Stomach (tissue), 9 donors: ENCODE measurements around the gene SF3B6. TPM values are rescaled to one million over a fixed set of nuclear protein-coding genes. Genes with fewer than 3 reads are reported as not detected.
A peak's percentile ranks its signal among the peaks of the same experiment; 100 is the strongest.

Experiments
- DNase-seq, 2 donors: peaks; one replicate each; pipeline versions ENCODE4 v3.0.0 to v3.0.0-alpha.2; 2013 to 2019
- H3K27ac ChIP-seq, 5 donors: fragments of 200-600 bp in 4 of 5; sonication (generic) in 4 of 5; one replicate each; pipeline ENCODE4 v1.5.1; 2013 to 2019; ENCODE audit warnings: mild to moderate bottlenecking in 1 of 5, moderate library complexity in 1 of 5
- H3K27me3 ChIP-seq, 3 donors: fragments of 200-600 bp; sonication (generic); one replicate each; pipeline ENCODE4 v1.5.1; 2017 to 2019; ENCODE audit warnings: mixed run types in 1 of 3
- H3K36me3 ChIP-seq, 4 donors: fragments of 200-600 bp; sonication (generic); 1 replicate in 3 of 4; 2 replicates in 1 of 4; pipeline ENCODE4 v1.5.1; 2016 to 2019
- H3K4me1 ChIP-seq, 4 donors: fragments of 200-600 bp; sonication (generic); one replicate each; pipeline ENCODE4 v1.5.1; 2016 to 2019
- H3K4me3 ChIP-seq, 4 donors: fragments of 200-600 bp; sonication (generic) in 3 of 4; one replicate each; pipeline ENCODE4 v1.5.1; 2016 to 2019; ENCODE audit warnings: mild to moderate bottlenecking in 1 of 4
- H3K9me3 ChIP-seq, 4 donors: fragments of 200-600 bp; sonication (generic); one replicate each; pipeline ENCODE4 v1.5.1; 2016 to 2019
- EP300 ChIP-seq: sonication (generic); formaldehyde crosslinking; IDR thresholded peaks from one replicate; pipeline ENCODE4 v1.6.1; 2017; ENCODE audit warnings: antibody characterized with exemption
- POLR2A ChIP-seq, 4 donors: fragments of 450-650 bp; IDR thresholded peaks; one replicate each; pipeline ENCODE4 v1.6.1; 2016; ENCODE audit warnings: antibody characterized with exemption in 4 of 4, control low read depth in 2 of 4, mild to moderate bottlenecking in 1 of 4, moderate library complexity in 1 of 4
- POLR2AphosphoS5 ChIP-seq, 3 donors: sonication (generic); formaldehyde crosslinking; IDR thresholded peaks; one replicate each; pipeline ENCODE4 v1.6.1; 2016; ENCODE audit warnings: antibody characterized with exemption in 3 of 3
- WGBS, 5 donors: extraction: QIAGEN DNeasy Blood & Tissue Kit in 3 of 5; methylation state at CpG; one replicate each; pipeline versions ENCODE4 v1.1.5 to v1.1.7; 2013 to 2018; 5-methylcytosine and 5-hydroxymethylcytosine counted together
- intact Hi-C: fragments of 100-400 bp; cut with DNase I; formaldehyde crosslinking; loops from one replicate; pipeline ENCODE4 v1.15.1; 2023; ENCODE audit warnings: low total_unique reads
- polyA plus RNA-seq, 3 donors: library from polyadenylated mRNA; stranded (reverse); fragments of 200-250 nt; gene quantifications; one replicate each; pipeline ENCODE4 v1.2.3, GENCODE V29; 2013
- total RNA-seq, 5 donors: library from RNA; depleted of rRNA; stranded (reverse); fragments of >200 nt; gene quantifications; one replicate each; pipeline versions ENCODE4 v1.1.0 to v1.2.3, GENCODE V29; 2014 to 2016
- TF ChIP-seq, protein P1 (sequence below), 7 experiments: fragments of 450-650 bp in 4 of 7; fragments of 200-600 bp in 3 of 7; sonication (generic) in 3 of 7; IDR thresholded peaks; one replicate each; pipeline ENCODE4 v1.5.1; 2016 to 2019; ENCODE audit warnings: antibody characterized with exemption in 7 of 7, control low read depth in 2 of 7, mild to moderate bottlenecking in 1 of 7
- donor health status: healthy with polysubstance abuse.
- donor health status: Bipolar disorder and iron deficiency.
- donor health status: healthy.

SF3B6 gene
- total and polyA plus RNA-seq, 8 donors = 18.8 to 139 (median 89.2) TPM

DNA sequence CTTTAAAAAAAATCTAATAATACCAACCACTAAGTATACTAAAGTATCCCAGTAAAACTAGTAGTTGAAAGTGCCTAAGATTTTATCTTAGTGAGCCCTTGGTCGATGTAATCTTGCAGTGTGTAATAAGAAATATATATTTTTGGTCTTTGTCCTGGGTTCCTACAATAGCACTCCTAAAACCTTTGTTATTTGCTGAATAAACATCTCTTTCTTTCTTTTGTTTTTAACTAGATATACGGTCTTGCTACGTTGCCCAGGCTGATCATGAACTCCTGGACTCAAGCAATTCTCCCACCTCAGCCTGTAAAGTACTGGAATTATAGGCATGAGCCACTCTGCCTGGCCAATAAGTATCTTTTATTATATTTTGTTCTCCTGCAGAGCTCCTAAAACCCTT, 10.9 kb upstream of the SF3B6 start:
- TF ChIP-seq EP300 (no peak), POLR2AphosphoS5 (IDR thresholded peaks at IDR 0.05) (no peak), POLR2A (IDR thresholded peaks at IDR 0.05) (no peak)
- TF ChIP-seq, protein P1, sequence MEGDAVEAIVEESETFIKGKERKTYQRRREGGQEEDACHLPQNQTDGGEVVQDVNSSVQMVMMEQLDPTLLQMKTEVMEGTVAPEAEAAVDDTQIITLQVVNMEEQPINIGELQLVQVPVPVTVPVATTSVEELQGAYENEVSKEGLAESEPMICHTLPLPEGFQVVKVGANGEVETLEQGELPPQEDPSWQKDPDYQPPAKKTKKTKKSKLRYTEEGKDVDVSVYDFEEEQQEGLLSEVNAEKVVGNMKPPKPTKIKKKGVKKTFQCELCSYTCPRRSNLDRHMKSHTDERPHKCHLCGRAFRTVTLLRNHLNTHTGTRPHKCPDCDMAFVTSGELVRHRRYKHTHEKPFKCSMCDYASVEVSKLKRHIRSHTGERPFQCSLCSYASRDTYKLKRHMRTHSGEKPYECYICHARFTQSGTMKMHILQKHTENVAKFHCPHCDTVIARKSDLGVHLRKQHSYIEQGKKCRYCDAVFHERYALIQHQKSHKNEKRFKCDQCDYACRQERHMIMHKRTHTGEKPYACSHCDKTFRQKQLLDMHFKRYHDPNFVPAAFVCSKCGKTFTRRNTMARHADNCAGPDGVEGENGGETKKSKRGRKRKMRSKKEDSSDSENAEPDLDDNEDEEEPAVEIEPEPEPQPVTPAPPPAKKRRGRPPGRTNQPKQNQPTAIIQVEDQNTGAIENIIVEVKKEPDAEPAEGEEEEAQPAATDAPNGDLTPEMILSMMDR (IDR thresholded peaks at IDR 0.05) = no peak
- Histone ChIP-seq H3K9me3 (no peaks in the 10 kb centered on the region), H3K36me3 (peaks cover 0 to 24% (median 21%) of the 10 kb centered on the region in 4 donors), H3K4me3 (no peak overlapping the region), H3K27me3 (no peaks in the 10 kb centered on the region), H3K27ac (no peak overlapping the region), H3K4me1 (peaks cover 8 to 25% (median 25%) of the 10 kb centered on the region in 4 donors)
- intact Hi-C loops = loop anchor here (10.0 kb wide), 1 partner anchor 262 kb away; no protein-coding TSS in a partner anchor
- 60 to 77% (median 64%) methylated on average over 3 of the region's 3 CpGs for WGBS, 5 donors
- no peak for DNase-seq

DNA sequence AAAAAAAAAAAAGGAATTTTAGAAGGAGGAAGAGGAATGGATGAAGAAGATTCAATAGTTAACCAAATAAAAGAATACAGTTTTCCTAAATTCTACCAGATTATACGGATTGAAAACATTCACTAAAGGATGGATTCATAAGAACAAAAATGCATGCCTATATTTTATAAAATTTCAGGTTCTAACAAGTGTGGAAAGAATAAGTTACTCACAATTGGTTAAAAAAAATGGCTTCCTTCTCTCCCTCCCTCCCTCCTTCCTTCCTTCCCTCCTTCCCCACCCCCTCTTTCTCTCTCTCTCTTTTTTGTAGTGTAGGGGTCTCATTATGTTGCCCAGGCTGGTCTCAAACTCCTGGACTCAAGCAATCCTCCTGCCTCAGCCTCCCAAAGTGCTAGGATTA, 10.1 kb upstream of the SF3B6 start:
- intact Hi-C loops = loop anchor here (10.0 kb wide), 1 partner anchor 261 kb away; no protein-coding TSS in a partner anchor

DNA sequence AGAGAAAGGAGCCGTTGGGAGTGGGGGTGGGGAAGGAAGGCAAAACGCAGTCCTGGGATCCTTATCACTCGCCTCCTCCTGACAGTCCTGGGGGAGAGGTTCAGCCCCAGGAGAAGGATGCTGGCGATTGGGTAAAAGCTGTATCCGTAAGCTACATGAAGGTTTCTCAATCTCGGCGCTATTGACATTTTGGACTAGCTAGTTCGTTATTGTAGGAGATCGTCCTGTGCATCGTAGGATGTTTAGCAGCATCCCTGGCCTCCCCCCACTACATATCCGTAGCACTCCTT, 9.0 kb upstream of the SF3B6 start:
- 5 to 14% (median 11%) methylated on average over 11 of the region's 11 CpGs for WGBS, 5 donors
- peaks cover 0 to 43% (median 40%) of the 10 kb centered on the region in 4 donors for H3K36me3 ChIP-seq
- intact Hi-C loops = loop anchor here (10.0 kb wide), 1 partner anchor 260 kb away; no protein-coding TSS in a partner anchor
- no peaks in the 10 kb centered on the region for H3K9me3 ChIP-seq
- no peaks in the 10 kb centered on the region for H3K27me3 ChIP-seq
- H3K4me3 ChIP-seq = peak overlapping the region; percentile 54 to 61 (median 56)
- H3K4me1 ChIP-seq = peaks cover 8 to 30% (median 25%) of the 10 kb centered on the region in 4 donors
- DNase-seq = no peak
- TF ChIP-seq POLR2A (IDR thresholded peaks at IDR 0.05) (no peak), EP300 (no peak), POLR2AphosphoS5 (IDR thresholded peaks at IDR 0.05) (no peak)
- TF ChIP-seq, protein P1 (IDR thresholded peaks at IDR 0.05) = no peak
- H3K27ac ChIP-seq = peak overlapping the region; percentile 88 to 94 (median 91)

More for the DNA sequence above, 10.1 kb upstream of the SF3B6 start:
- TF ChIP-seq, protein P1 (IDR thresholded peaks at IDR 0.05) = no peak
- TF ChIP-seq EP300 = no peak
- TF ChIP-seq POLR2A (IDR thresholded peaks at IDR 0.05) = no peak
- no peak for TF ChIP-seq POLR2AphosphoS5 (IDR thresholded peaks at IDR 0.05)
- WGBS, 5 donors = 87 to 96% (median 94%) methylated on average over 1 of the region's 1 CpG
- peaks cover 8 to 26% (median 25%) of the 10 kb centered on the region in 4 donors for H3K4me1 ChIP-seq
- H3K36me3 ChIP-seq = peaks cover 0 to 32% (median 29%) of the 10 kb centered on the region in 4 donors
- H3K27me3 ChIP-seq = no peaks in the 10 kb centered on the region
- no peak overlapping the region for H3K27ac ChIP-seq
- no peak for DNase-seq
- H3K4me3 ChIP-seq = no peak overlapping the region
- H3K9me3 ChIP-seq = no peaks in the 10 kb centered on the region

DNA sequence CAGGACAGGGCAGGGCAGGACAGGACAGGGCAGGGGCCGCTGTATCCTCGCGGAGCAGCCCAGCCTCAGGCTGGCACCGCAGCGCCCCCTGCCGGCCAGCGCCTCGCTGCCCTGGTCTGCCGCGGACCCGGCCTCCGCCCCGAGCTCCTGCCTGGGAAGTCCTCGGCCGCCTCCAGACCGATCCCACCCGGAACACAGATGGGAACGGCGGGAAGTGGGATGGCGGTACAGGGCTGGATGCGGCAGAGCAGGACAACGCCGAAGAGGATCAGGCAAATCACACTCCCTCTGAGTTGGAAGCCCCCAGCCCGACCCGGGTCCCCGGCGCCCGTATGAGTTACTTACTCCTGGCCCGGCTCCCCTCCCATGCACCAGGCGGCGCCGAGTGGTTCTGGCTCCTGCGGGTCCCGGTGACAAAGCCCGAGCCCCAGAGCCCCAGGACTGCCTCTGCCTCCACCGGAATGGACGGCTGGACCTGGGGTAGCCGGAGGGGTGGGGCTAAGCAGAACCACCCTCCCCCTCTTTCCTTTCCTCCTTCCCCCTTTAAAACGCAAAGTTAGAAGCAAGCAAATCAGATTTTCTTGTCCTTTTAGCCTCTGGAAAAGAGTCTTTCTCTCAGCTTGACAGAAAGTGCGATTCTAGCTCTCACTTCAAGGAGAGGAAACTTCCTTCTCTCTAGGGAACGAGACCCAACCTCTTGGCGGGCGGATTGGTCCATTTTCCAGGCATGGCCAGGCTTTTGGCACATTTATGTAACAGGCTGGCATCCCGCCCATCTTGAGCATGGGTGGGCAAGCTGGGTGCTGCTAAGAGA, 8.5 kb upstream of the SF3B6 start, which contains the start of gene TP53I3:
Gene TP53I3 (minus strand): TSS at position 449 of the 814 bp plus-strand sequence. CDS start 508 bp downstream, outside the sequence.
- peaks cover 8 to 30% (median 25%) of the 10 kb centered on the region in 4 donors for H3K4me1 ChIP-seq
- no peaks in the 10 kb centered on the region for H3K9me3 ChIP-seq
- DNase-seq = peak; percentile 92 to 98
- no peaks in the 10 kb centered on the region for H3K27me3 ChIP-seq
- H3K4me3 ChIP-seq = peak within 1 kb of the TSS; percentile 54 to 61 (median 56)
- intact Hi-C loops = loop anchor here (10.0 kb wide), 1 partner anchor 260 kb away; no protein-coding TSS in a partner anchor
- peaks cover 0 to 48% (median 45%) of the 10 kb centered on the region in 4 donors for H3K36me3 ChIP-seq
- TF ChIP-seq EP300 (no peak), POLR2A (IDR thresholded peaks at IDR 0.05) (peak in 1 of 4 donors; percentile 19), POLR2AphosphoS5 (IDR thresholded peaks at IDR 0.05) (peak in 2 of 3 donors; percentile 77 to 78)
- TF ChIP-seq, protein P1 (IDR thresholded peaks at IDR 0.05) = peak in 6 of 7 experiments; percentile 68 to 99 (median 97)
- peak within 1 kb of the TSS; percentile 88 to 94 (median 91) for H3K27ac ChIP-seq
- WGBS, 5 donors = 1% methylated on average over 17 to 44 of the region's 44 CpGs
